Trophoblast cell (in vitro differentiated cells and primary cell): Measurements from ENCODE around the gene SMAD3.
A peak's percentile ranks its signal among the peaks of the same experiment; 100 is the strongest.

ENCODE experiments used
- DNase-seq, 2 donors: peaks; one replicate each; pipeline ENCODE4 v3.0.0-alpha.2; 2016
- H2AFZ ChIP-seq: 2 replicates; pipeline ENCODE4 v1.6.1; 2013; ENCODE audit warnings: low read length, moderate library complexity, mild to moderate bottlenecking; ENCODE audit not compliant: insufficient read depth, poor library complexity
- H2AK5ac ChIP-seq: 2 replicates; pipeline ENCODE4 v1.6.1; 2013; ENCODE audit warnings: mild to moderate bottlenecking, low read length
- H2BK120ac ChIP-seq: 2 replicates; pipeline ENCODE4 v1.6.1; 2013; ENCODE audit warnings: low read length, mild to moderate bottlenecking, moderate library complexity; ENCODE audit not compliant: insufficient read depth, poor library complexity
- H2BK12ac ChIP-seq: 2 replicates; pipeline ENCODE4 v1.6.1; 2013; ENCODE audit warnings: mild to moderate bottlenecking, low read length, moderate library complexity
- H2BK5ac ChIP-seq: 2 replicates; pipeline ENCODE4 v1.6.1; 2013; ENCODE audit warnings: low read length, low read depth, moderate library complexity, mild to moderate bottlenecking; ENCODE audit not compliant: poor library complexity
- H3K14ac ChIP-seq: 2 replicates; pipeline ENCODE4 v1.6.1; 2013; ENCODE audit warnings: mild to moderate bottlenecking, low read length
- H3K18ac ChIP-seq: 2 replicates; pipeline ENCODE4 v1.6.1; 2013; ENCODE audit warnings: mild to moderate bottlenecking, low read length
- H3K23ac ChIP-seq: 2 replicates; pipeline ENCODE4 v1.6.1; 2013; ENCODE audit warnings: low read length
- H3K27ac ChIP-seq: 2 replicates; pipeline ENCODE4 v1.5.1; 2013; ENCODE audit warnings: low read depth, mild to moderate bottlenecking, inconsistent platforms, low read length, moderate library complexity
- H3K27me3 ChIP-seq: 2 replicates; pipeline ENCODE4 v1.6.1; 2013; ENCODE audit warnings: inconsistent platforms, mild to moderate bottlenecking, low read length, moderate library complexity; ENCODE audit not compliant: insufficient read depth
- H3K36me3 ChIP-seq, 2 experiments: 1 replicate in 1 of 2; 2 replicates in 1 of 2; pipeline ENCODE4 v1.6.1; 2013; ENCODE audit warnings: low read length in 2 of 2, mild to moderate bottlenecking in 2 of 2, moderate library complexity in 1 of 2; ENCODE audit not compliant: insufficient read depth in 2 of 2, control insufficient read depth in 1 of 2
- H3K4ac ChIP-seq: 2 replicates; pipeline ENCODE4 v1.6.1; 2013; ENCODE audit warnings: low read depth, mild to moderate bottlenecking, low read length, moderate library complexity
- H3K4me1 ChIP-seq, 2 experiments: 1 replicate in 1 of 2; 2 replicates in 1 of 2; pipeline ENCODE4 v1.6.1; 2013; ENCODE audit warnings: low read length in 2 of 2, mild to moderate bottlenecking in 2 of 2, moderate library complexity in 1 of 2; ENCODE audit not compliant: insufficient read depth in 2 of 2, control insufficient read depth in 1 of 2
- H3K4me2 ChIP-seq: 2 replicates; pipeline ENCODE4 v1.6.1; 2013; ENCODE audit warnings: inconsistent platforms, mild to moderate bottlenecking, low read length, moderate library complexity
- H3K4me3 ChIP-seq: 2 replicates; pipeline ENCODE4 v1.5.1; 2013; ENCODE audit warnings: mild to moderate bottlenecking, low read depth, low read length, inconsistent platforms
- H3K79me1 ChIP-seq: one replicate; pipeline ENCODE4 v1.6.1; 2013; ENCODE audit warnings: low read length
- H3K79me2 ChIP-seq: 2 replicates; pipeline ENCODE4 v1.6.1; 2013; ENCODE audit warnings: low read length, mild to moderate bottlenecking; ENCODE audit not compliant: control insufficient read depth, insufficient read depth, poor library complexity
- H3K9ac ChIP-seq: 2 replicates; pipeline ENCODE4 v1.6.1; 2013; ENCODE audit warnings: mild to moderate bottlenecking, low read length
- H3K9me3 ChIP-seq: 2 replicates; pipeline ENCODE4 v1.6.1; 2013; ENCODE audit warnings: low read depth, mild to moderate bottlenecking, control low read depth, inconsistent platforms, low read length; ENCODE audit not compliant: insufficient read depth
- H4K12ac ChIP-seq: 2 replicates; pipeline ENCODE4 v1.6.1; 2013; ENCODE audit warnings: low read depth, mild to moderate bottlenecking, low read length, moderate library complexity
- H4K8ac ChIP-seq: 2 replicates; pipeline ENCODE4 v1.6.1; 2013; ENCODE audit warnings: low read depth, mild to moderate bottlenecking, low read length, moderate library complexity
- H4K91ac ChIP-seq: one replicate; pipeline ENCODE4 v1.6.1; 2013; ENCODE audit warnings: low read depth, mild to moderate bottlenecking, low read length, moderate library complexity
- WGBS: extraction: QIAGEN DNeasy Blood & Tissue Kit; methylation state at CpG from one replicate; pipeline ENCODE4 v1.1.7; 2013; ENCODE audit warnings: missing lambda C conversion rate; ENCODE audit not compliant: insufficient read length, insufficient coverage; ENCODE audit errors: extremely low coverage; 5-methylcytosine and 5-hydroxymethylcytosine counted together

SMAD3 gene

DNA sequence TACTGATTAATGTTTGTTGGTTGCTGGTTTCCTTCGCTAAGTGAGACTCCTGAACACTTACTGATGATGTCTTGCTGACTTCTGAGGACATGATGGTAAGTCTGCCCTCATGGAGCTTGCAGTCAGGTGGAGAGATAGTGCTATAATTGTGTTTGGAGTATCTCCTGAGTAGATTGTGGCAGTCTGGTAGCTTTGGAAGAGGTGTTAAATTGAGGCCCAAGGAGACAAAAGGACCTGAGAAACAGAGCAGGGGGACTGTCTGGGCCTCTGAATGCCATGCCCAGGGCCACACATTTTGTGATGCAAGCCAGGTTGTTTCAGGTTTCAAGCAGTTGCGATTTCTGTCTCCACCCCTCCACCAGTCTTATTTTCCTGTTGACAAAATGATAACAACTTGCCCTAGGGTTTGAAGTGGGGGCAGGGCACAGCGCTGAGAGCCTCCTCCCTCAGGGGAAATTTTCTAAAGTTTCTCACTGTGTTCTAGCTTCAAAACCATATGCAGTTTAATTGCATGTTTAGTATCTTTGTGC is 16.7 kb downstream of the SMAD3 start:
- Histone ChIP-seq H3K79me2 (peaks cover 1% of the 10 kb centered on the region), H2AK5ac (no peak overlapping the region), H3K4me1 (peaks cover 42 to 44% of the 10 kb centered on the region in 2 experiments), H3K4me2 (peak overlapping the region; percentile 1), H3K79me1 (peaks cover 6% of the 10 kb centered on the region), H2AFZ (no peak overlapping the region), H3K9me3 (no peaks in the 10 kb centered on the region), H2BK5ac (no peak overlapping the region), H3K14ac (no peak overlapping the region), H4K91ac (no peak overlapping the region), H3K23ac (no peak overlapping the region), H3K4me3 (no peak overlapping the region), H4K8ac (no peak overlapping the region), H3K18ac (no peak overlapping the region), H2BK12ac (no peak overlapping the region), H2BK120ac (no peak overlapping the region), H3K4ac (no peak overlapping the region), H4K12ac (no peak overlapping the region), H3K9ac (no peak overlapping the region), H3K27ac (no peak overlapping the region), H3K36me3 (peaks cover 8% of the 10 kb centered on the region in 2 experiments), H3K27me3 (no peaks in the 10 kb centered on the region)
- no CpG with 5 or more reads among the region's 3 CpGs for WGBS
- DNase-seq: peak; percentile 84 to 92

DNA sequence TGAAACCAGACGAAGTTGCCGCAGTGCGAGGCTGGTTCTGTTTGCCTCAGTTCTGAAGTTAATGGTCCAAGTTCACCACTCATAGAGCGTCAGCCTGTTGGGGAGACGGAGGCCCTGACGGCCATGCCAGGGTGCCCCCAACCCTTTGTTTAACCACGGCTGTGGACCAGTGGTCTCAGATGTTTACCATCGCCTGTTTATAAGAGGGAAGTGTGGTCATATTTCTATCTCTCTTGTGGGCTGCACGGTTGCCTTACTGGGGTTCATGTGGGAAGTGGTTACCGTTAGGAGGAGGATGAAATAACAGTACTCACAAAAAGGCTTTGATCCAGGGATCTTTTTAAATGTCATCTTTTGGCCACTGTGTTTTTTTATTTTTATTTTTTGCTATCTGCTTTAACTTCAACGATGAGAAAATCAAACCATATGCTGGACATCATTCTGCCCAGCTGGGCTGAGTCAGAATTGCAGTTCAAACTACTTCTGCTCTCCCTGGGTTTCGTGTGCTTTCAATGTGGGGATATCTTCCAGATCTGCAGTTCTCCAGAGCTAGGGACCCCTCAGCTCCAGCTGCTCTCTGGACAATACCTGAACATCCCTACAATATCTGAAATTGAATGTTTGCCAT is 17.8 kb downstream of the SMAD3 start:
- Histone ChIP-seq H3K23ac (no peak overlapping the region), H2BK12ac (peak overlapping the region; percentile 13), H3K79me1 (peaks cover 2% of the 10 kb centered on the region), H3K36me3 (peaks cover 8% of the 10 kb centered on the region in 2 experiments), H3K9ac (no peak overlapping the region), H4K8ac (no peak overlapping the region), H3K14ac (peak overlapping the region; percentile 4), H3K18ac (peak overlapping the region; percentile 34), H2BK5ac (no peak overlapping the region), H3K9me3 (no peaks in the 10 kb centered on the region), H2BK120ac (no peak overlapping the region), H3K4me3 (no peak overlapping the region), H3K4me1 (peaks cover 35 to 39% of the 10 kb centered on the region in 2 experiments), H4K12ac (no peak overlapping the region), H3K27ac (no peak overlapping the region), H2AK5ac (no peak overlapping the region), H3K4me2 (no peak overlapping the region), H3K79me2 (peaks cover 1% of the 10 kb centered on the region), H3K4ac (no peak overlapping the region), H3K27me3 (no peaks in the 10 kb centered on the region), H2AFZ (no peak overlapping the region), H4K91ac (no peak overlapping the region)
- DNase-seq: no peak
- no CpG with 5 or more reads among the region's 12 CpGs for WGBS

DNA sequence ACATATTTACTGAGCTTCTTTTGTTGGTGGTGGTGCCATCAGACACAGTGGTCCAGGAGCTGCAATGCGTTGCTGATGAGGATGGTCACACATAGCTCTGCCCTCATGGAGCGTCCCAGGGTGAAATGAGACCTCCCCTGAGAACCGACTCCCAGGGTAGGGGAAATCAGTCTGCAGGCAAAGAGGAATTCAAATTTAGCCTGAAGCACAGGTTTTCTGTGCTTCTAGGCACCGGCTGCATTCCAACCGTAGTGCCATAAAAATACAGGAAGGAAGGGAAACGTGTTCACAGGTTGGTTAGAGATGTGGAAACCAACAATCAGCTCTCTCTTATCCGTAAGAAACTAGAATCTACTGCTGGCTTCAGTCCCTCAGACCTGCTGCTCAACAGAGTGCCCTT is 19.2 kb downstream of the SMAD3 start:
- no peak overlapping the region for H2BK5ac ChIP-seq
- H3K14ac ChIP-seq: no peak overlapping the region
- H3K23ac ChIP-seq: no peak overlapping the region
- no peak overlapping the region for H3K27ac ChIP-seq
- no peak overlapping the region for H2AK5ac ChIP-seq
- peaks cover 38 to 47% of the 10 kb centered on the region in 2 experiments for H3K4me1 ChIP-seq
- no peaks in the 10 kb centered on the region for H3K9me3 ChIP-seq
- no peaks in the 10 kb centered on the region for H3K27me3 ChIP-seq
- H2AFZ ChIP-seq: no peak overlapping the region
- H4K8ac ChIP-seq: peak overlapping the region; percentile 6
- H4K91ac ChIP-seq: no peak overlapping the region
- H3K79me1 ChIP-seq: peaks cover 2% of the 10 kb centered on the region
- no peak overlapping the region for H2BK12ac ChIP-seq
- H3K18ac ChIP-seq: no peak overlapping the region
- DNase-seq: peak; percentile 79 to 90
- H3K4ac ChIP-seq: no peak overlapping the region
- H2BK120ac ChIP-seq: no peak overlapping the region
- no peak overlapping the region for H3K9ac ChIP-seq
- WGBS: no CpG with 5 or more reads among the region's 7 CpGs
- no peak overlapping the region for H3K4me3 ChIP-seq
- H4K12ac ChIP-seq: no peak overlapping the region
- peaks cover 6 to 7% of the 10 kb centered on the region in 2 experiments for H3K36me3 ChIP-seq
- no peak overlapping the region for H3K4me2 ChIP-seq
- no peaks in the 10 kb centered on the region for H3K79me2 ChIP-seq

DNA sequence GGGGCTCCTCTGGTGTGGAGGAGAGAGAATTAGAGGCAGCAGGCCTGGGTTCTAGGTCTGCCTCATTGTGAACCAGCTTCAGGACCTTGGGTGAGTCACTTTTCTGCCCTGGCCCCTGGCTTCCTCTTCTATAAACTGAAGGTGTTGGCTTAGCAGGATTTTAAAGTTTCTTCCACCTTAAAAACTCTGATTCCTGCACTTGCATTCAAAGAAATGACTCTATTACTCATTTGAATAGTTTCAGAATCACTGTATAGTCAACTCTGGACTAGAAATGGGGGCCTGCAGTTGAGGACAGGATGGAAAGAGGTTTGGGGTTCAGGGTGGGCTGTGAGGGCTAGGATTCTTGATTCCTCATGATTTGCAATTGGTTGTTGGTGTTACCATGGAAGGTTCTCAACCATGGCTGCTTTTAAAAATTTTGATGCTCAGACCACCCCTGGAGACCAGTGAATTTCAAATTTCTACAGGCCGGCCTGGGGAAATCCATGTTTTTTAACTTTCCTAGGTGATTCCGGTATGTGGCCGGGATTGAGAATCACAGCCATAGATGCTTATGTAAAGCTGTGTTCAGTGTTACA is 19.9 kb downstream of the SMAD3 start:
- Histone ChIP-seq H3K4me2 (no peak overlapping the region), H3K23ac (no peak overlapping the region), H2AK5ac (no peak overlapping the region), H2AFZ (no peak overlapping the region), H3K4me1 (peaks cover 44 to 54% of the 10 kb centered on the region in 2 experiments), H2BK12ac (no peak overlapping the region), H3K18ac (no peak overlapping the region), H3K4ac (no peak overlapping the region), H3K79me2 (peaks cover 2% of the 10 kb centered on the region), H3K27ac (no peak overlapping the region), H3K4me3 (no peak overlapping the region), H2BK5ac (no peak overlapping the region), H3K27me3 (no peaks in the 10 kb centered on the region), H3K9me3 (no peaks in the 10 kb centered on the region), H3K14ac (no peak overlapping the region), H4K91ac (no peak overlapping the region), H4K12ac (no peak overlapping the region), H3K79me1 (peaks cover 2% of the 10 kb centered on the region), H2BK120ac (no peak overlapping the region), H3K9ac (no peak overlapping the region), H4K8ac (no peak overlapping the region), H3K36me3 (peaks cover 6 to 7% of the 10 kb centered on the region in 2 experiments)
- no CpG with 5 or more reads among the region's 3 CpGs for WGBS
- DNase-seq: peak in 1 of 2 donors; percentile 27
